Activated naive CD4-positive, alpha-beta T cell (primary cell): Measurements from ENCODE around the gene FBN1.

Experiments used
- DNase-seq, 4 experiments: peaks; one replicate each; lab custom pipeline; 2025; lab: John Stamatoyannopoulos, UW

The FBN1 gene

DNA sequence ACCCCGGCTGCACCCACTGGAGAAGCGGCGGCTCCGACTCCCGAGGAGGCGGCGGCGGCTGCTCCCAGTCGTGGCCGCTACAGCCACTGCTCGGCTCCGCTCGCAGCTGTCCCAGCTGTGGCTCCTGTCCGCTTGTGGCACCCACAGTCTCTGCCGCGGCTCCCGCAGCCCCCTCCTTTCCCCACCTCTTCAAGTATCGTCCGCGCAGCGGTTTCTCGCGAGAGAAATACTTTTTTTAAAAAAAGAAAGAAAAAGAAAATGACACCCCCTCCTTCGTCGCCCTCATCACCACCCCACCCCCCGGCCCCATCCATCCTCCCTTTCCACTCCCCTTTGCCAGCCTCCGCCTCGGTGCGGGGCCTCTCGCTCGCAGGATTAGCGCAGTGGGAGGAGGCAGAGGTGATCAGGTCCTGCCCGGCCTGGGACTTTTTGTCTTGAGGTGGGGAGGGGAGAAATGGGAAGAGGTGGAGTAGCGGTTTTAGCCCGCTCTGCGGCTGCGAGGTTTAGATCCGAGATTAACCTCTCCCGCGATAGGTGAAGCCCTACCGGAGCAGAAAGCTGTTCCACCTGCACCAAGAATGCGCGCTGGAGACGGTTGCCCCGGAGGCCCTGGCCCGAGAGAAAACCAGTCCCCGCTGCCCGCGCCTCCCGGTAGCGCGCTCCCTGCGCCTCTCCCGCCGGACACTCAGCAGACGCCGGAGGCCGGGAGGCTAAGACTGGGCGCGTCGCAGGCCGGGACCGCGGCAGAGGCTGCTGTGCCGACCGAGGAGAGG lies at the start of gene FBN1:
Gene FBN1 (minus strand): TSS at position 152 of the 773 bp plus-strand sequence. CDS start 940 bp downstream, outside the sequence.
- DNase-seq = no peak

- DNase-seq = no peak
Observed at GRCh38 chr15:48693484-48693883, 48.0 kb upstream of the FBN1 start.

DNA sequence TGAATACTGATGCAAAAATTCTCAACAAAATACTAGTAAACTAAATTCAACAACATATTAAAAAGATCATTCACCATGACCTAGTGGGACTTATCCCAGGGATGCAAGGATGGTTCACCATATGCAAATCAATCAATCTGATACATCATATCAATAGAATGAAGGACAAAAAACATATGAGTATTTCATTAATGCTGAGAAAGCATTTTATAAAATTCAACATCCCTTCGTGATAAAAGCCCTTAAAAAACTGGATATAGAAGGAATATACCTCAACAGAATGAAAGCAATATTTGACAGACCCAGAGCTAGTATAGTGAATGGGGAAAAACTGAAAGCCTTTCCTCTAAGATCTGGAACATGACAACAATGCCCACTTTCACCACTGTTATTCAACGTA lies 43.0 kb upstream of the FBN1 start:
- no peak for DNase-seq

GRCh38 chr15:48683991-48684765 lies 38.7 kb upstream of the FBN1 start:
- DNase-seq = no peak

- no peak for DNase-seq
Observed at GRCh38 chr15:48682942-48683651, 37.6 kb upstream of the FBN1 start.

DNA sequence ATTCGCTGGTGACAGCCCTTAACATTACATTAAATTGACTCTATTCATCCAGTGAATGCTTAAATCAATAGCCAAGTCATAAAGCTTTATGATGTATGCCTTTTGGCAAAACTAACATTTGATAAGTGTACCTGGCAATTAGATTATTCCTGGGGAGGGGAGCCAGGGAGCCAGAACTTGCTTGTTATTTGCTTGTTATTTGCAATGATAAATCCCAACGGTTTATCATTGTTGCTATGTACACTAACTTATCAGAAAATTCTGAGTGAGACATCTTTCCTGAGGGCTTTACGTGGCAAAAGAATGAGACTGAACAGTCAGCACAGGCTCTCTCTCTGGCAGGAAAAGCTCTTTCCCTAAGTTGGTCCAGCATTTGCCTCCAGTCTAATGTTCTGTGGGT lies 35.8 kb upstream of the FBN1 start:
- no peak for DNase-seq

DNA sequence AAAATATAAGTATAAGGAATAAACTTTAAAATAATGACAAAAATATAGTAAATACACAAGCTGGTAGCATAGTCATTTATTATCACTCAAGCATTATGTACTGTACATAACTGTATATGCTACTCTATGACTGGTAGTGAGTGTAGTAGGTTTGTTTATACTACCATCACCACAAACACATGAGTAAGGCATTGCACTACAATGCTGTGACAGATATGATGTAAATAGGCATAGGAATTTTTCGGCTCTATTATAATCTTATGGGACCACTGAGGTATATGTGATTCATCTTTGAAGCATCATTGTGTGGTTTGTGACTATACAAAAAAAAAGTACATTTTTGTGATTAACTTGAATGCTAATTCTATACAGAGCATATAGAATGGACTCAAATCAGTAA lies 35.3 kb upstream of the FBN1 start:
- no peak for DNase-seq

DNA sequence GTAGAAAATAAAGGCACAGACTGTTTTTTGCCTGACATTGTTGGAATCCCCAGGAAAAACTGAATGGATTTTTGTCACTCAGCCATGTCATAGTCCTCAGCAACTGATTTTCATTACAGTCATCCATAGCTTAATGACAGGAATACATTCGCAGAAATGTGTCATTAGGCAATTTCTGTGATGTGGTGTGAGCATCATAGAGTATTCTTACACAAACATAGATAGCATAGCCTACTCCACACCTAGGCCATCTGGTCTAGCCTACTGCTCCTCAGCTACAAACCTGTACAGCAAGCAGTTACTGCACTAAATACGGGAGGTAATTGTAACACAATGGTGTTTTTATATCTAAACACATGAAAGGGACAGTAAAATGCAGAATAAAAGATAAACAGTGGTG lies 34.4 kb upstream of the FBN1 start:
- DNase-seq = no peak

GRCh38 chr15:48678851-48679250 lies 33.3 kb upstream of the FBN1 start:
- no peak for DNase-seq

DNA sequence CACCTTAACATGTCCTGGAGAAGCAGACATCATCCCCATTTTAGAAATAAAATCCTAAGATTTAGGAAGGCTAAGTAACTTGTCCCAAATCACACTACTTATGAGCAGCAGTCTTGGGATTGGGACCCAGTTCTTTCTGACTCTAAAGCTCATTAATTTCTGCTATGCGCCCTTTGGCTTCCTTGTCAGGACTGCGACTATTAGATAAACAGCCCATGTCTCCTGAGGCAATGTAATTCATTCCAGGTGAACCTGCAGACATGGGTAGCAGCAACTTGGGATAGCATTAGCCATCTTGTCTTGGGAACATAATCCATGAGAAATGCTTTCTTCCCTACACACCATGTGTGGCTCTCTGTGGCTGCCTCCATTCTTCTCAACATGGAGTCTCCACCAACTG lies 32.3 kb upstream of the FBN1 start:
- DNase-seq = no peak

DNA sequence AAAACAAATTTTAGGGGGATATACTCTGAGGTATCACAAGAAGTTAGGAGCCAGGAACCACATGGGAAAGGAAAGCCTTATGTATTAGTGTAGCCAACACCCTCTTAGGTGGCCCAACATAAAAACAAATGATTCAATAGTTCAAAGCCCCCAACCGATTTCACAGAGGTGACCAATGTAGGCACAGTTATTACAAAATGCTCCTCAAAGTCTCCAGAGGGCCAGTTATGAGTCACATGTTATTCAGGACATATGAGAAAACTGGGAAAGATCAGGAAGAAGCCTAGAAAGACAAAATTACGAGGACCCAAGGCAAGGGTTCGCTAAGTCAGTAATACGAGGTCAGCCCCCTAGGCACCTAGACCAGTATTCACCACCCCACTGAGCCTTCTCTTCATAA lies 29.9 kb upstream of the FBN1 start:
- no peak for DNase-seq

DNA sequence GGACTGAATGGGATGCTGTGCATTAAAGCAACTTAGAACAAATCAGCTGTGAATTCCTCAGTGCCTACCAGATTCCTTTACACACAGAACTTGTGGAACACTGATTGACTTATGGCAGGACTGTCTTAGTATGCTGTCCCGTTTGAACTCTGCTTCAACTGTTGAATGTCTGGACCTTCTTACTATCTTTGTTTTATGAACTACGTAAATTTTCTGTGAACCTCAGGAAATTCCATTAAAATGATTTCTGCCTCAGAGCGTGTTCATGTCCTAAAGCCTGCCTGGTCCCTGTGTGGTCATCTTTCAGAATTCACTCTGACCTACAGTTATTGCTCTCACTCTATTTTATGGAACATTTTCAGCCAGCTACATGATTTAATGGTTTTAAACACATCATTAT lies 29.4 kb upstream of the FBN1 start:
- no peak for DNase-seq

DNA sequence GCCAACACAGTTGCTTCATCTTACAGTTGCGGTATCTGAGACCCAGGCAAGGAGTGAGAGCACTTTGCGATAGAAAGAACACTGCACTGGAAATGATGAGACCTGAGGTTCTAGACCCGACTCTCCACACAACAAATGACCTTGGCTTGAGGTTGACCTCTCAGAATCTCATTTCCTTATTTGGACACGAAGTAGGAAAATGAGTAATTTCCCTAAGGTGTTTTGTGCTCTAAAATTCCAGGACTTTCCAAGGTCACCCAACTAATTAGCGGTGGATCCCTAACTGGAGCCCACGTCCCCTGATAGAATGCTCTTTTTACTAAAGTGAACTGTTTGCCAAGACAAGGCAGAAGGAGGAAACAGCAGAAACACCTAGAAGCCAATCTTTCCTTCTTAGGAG lies 26.7 kb upstream of the FBN1 start:
- DNase-seq = no peak

GRCh38 chr15:48671103-48672022 lies 25.9 kb upstream of the FBN1 start:
- no peak for DNase-seq

DNA sequence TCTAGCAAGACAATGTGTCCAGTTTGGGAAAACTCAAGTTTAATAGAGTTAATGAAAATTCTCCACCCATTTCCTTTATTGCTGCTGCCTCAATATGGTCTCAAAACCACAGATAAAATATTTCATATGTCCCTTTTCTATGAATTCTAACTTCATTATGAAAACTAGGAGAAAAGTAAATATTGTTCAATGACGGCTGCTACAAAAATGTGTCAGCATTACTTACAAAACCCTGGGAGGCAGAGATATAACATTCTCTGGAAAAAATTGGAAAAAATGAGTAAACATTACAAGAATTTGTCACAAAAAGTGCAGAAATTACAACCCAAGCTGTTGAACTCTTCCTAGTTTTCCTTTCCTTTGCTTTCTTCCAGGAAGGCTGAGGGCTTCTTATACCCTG lies 22.2 kb upstream of the FBN1 start:
- no peak for DNase-seq

GRCh38 chr15:48664436-48664835 lies 18.9 kb upstream of the FBN1 start:
- no peak for DNase-seq

- no peak for DNase-seq
Observed at GRCh38 chr15:48657950-48658591, 12.6 kb upstream of the FBN1 start.

DNA sequence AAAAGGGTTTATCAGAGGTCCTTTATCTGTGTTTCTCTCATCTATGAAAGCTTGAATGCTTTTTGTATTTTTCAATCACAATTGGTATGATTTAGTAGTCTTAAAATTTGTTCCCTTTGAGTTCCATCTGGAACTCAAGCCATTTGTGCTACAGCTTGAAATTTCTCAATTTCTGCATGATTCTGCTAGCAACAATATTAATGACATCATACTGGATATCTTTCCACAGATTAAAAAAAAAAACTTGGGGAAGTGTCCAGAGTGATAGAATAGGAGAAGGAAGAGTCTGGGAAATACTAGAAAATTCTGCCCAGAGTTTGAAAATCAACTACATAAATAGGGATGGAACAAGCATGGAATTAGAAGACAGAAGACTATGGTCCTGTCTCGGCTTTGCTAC lies 9.3 kb upstream of the FBN1 start:
- DNase-seq = no peak

DNA sequence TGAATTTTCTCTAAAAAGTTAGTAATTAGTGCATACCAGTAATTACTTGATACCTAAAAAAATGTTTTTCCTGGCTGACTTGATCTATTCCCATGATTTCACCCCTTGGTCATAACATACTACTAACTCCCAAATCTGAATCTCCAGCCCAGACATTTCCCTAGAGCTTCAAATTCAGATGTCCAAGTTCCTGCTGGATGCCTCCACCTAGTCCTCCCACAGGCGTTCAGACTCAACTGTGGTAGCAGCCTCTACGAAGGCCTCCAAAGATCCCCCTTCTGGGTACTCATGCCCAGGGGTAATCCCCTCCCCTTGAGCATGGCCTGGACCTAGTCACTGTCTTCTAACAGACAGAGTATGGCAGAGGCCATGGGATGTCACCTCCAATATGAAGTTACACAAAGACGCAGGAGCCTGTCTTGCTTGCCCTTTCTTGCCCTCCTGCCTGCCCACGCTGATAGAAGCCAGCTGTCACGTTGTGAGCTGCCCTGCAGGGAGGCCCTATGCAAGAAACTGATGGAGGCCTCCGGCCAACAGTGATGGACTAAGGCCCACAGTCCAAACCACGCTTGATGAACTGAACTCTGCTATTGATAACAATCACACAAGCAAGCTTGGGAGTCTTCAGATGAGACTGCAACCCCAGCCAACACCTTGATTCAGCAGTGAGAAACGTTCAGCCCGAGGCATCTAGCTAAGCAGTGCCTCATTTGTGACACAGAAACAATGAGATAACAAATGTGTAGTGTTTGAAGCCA lies 8.6 kb upstream of the FBN1 start:
- no peak for DNase-seq

GRCh38 chr15:48653216-48653615 lies 7.7 kb upstream of the FBN1 start:
- DNase-seq = no peak
